Measurements from ENCODE around the gene GCNT4.
"Not testable (repeated sequence)": the region's sequence is repeated elsewhere in the genome, so short reads cannot be mapped to it uniquely, and the experiment has no call there.

Gene GCNT4

GRCh38 chr5:75052192-75053053, at the start of gene GCNT4:
Gene GCNT4 (minus strand): TSS chr5:75052558. CDS start chr5:75030037, 22,521 bp downstream.
- no peak for DNase-seq

- not testable (repeated sequence) for DNase-seq
Observed at GRCh38 chr5:75095956-75096355, 43.6 kb upstream of the GCNT4 start.

GRCh38 chr5:75091597-75091996, 39.2 kb upstream of the GCNT4 start:
- DNase-seq: no peak

GRCh38 chr5:75089662-75090061, 37.3 kb upstream of the GCNT4 start:
- no peak for DNase-seq

GRCh38 chr5:75089137-75089536, 36.8 kb upstream of the GCNT4 start:
- DNase-seq: no peak

- no peak for DNase-seq
Observed at GRCh38 chr5:75088648-75089047, 36.3 kb upstream of the GCNT4 start.

GRCh38 chr5:75081510-75081909, 29.2 kb upstream of the GCNT4 start:
- DNase-seq: no peak

- DNase-seq: not testable (repeated sequence)
Observed at GRCh38 chr5:75079346-75079745, 27.0 kb upstream of the GCNT4 start.

GRCh38 chr5:75078027-75078426, 25.7 kb upstream of the GCNT4 start:
- no peak for DNase-seq

- DNase-seq: no peak
Observed at GRCh38 chr5:75072061-75072460, 19.7 kb upstream of the GCNT4 start.

- no peak for DNase-seq
Observed at GRCh38 chr5:75071100-75071499, 18.7 kb upstream of the GCNT4 start.

GRCh38 chr5:75067434-75067833, 15.1 kb upstream of the GCNT4 start:
- DNase-seq: no peak

- DNase-seq: no peak
Observed at GRCh38 chr5:75062925-75063531, 10.7 kb upstream of the GCNT4 start.

GRCh38 chr5:75059912-75060545, 7.7 kb upstream of the GCNT4 start:
- DNase-seq: no peak

GRCh38 chr5:75058986-75059535, 6.7 kb upstream of the GCNT4 start:
- DNase-seq: no peak

- no peak for DNase-seq
Observed at GRCh38 chr5:75057561-75057960, 5.2 kb upstream of the GCNT4 start.

- no peak for DNase-seq
Observed at GRCh38 chr5:75055727-75056144, 3.4 kb upstream of the GCNT4 start.

- no peak for DNase-seq
Observed at GRCh38 chr5:75054134-75054930, 2.0 kb upstream of the GCNT4 start.

GRCh38 chr5:75053304-75054133, 1.2 kb upstream of the GCNT4 start:
- no peak for DNase-seq

GRCh38 chr5:75053054-75053303, 621 bp upstream of the GCNT4 start:
- no peak for DNase-seq

GRCh38 chr5:75051217-75051751, 1.1 kb downstream of the GCNT4 start:
- DNase-seq: no peak

- DNase-seq: no peak
Observed at GRCh38 chr5:75050415-75050814, 1.9 kb downstream of the GCNT4 start.

Measured in NCI-H1048 (cell line).